GM23338 (cell line): Measurements from ENCODE around the gene ZNF664.

Source experiments
- CREB1 ChIP-seq: fragments of 250-450 bp; sonication (Bioruptor Pico); IDR thresholded peaks from 2 replicates; pipeline ENCODE4 v1.5.0; 2020; ENCODE audit warnings: low read depth, mild to moderate bottlenecking, moderate library complexity
- EZH2 ChIP-seq: fragments of 200-600 bp; sonication (generic); IDR thresholded peaks from one replicate; pipeline ENCODE4 v1.8.0; 2017; ENCODE audit warnings: antibody characterized with exemption, mild to moderate bottlenecking, low read depth; ENCODE audit not compliant: unreplicated experiment
- EZH2phosphoT487 ChIP-seq: fragments of 200-600 bp; sonication (generic); IDR thresholded peaks from one replicate; pipeline ENCODE4 v1.8.1; 2018; ENCODE audit warnings: antibody characterized with exemption; ENCODE audit not compliant: unreplicated experiment
- JUNB ChIP-seq: IDR thresholded peaks from one replicate; pipeline ENCODE4 v1.6.1; 2016; ENCODE audit warnings: antibody characterized with exemption; ENCODE audit not compliant: unreplicated experiment
- POLR2AphosphoS5 ChIP-seq: IDR thresholded peaks from 2 replicates; pipeline ENCODE4 v1.6.1; 2016; ENCODE audit warnings: antibody characterized with exemption, low read depth
- TF ChIP-seq, protein P1 (sequence below), 2 experiments: fragments of 200-600 bp in 1 of 2; sonication (generic) in 1 of 2; conservative IDR thresholded peaks; 2 replicates each; pipeline versions ENCODE4 v1.5.1 to v1.6.1; 2016 to 2017; ENCODE audit warnings: antibody characterized with exemption in 2 of 2, low read depth in 2 of 2, mild to moderate bottlenecking in 2 of 2, moderate library complexity in 1 of 2
- TF ChIP-seq, protein P2 (sequence below): IDR thresholded peaks from 2 replicates; pipeline ENCODE4 v1.6.1; 2016; ENCODE audit warnings: antibody characterized with exemption

- no peak for TF ChIP-seq POLR2AphosphoS5
- TF ChIP-seq JUNB = no peak
- TF ChIP-seq, protein P1, sequence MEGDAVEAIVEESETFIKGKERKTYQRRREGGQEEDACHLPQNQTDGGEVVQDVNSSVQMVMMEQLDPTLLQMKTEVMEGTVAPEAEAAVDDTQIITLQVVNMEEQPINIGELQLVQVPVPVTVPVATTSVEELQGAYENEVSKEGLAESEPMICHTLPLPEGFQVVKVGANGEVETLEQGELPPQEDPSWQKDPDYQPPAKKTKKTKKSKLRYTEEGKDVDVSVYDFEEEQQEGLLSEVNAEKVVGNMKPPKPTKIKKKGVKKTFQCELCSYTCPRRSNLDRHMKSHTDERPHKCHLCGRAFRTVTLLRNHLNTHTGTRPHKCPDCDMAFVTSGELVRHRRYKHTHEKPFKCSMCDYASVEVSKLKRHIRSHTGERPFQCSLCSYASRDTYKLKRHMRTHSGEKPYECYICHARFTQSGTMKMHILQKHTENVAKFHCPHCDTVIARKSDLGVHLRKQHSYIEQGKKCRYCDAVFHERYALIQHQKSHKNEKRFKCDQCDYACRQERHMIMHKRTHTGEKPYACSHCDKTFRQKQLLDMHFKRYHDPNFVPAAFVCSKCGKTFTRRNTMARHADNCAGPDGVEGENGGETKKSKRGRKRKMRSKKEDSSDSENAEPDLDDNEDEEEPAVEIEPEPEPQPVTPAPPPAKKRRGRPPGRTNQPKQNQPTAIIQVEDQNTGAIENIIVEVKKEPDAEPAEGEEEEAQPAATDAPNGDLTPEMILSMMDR (conservative IDR thresholded peaks at IDR 0.05; ENCODE audit: low read depth in 2 of 2) = no peak
- no peak for TF ChIP-seq EZH2phosphoT487
- no peak for TF ChIP-seq EZH2
- TF ChIP-seq CREB1 (CRISPR knock-in tag) = no peak
- TF ChIP-seq, protein P2, sequence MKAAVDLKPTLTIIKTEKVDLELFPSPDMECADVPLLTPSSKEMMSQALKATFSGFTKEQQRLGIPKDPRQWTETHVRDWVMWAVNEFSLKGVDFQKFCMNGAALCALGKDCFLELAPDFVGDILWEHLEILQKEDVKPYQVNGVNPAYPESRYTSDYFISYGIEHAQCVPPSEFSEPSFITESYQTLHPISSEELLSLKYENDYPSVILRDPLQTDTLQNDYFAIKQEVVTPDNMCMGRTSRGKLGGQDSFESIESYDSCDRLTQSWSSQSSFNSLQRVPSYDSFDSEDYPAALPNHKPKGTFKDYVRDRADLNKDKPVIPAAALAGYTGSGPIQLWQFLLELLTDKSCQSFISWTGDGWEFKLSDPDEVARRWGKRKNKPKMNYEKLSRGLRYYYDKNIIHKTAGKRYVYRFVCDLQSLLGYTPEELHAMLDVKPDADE = no peak
Observed at GRCh38 chr12:123956249-123956648, 16.8 kb upstream of the ZNF664 start.
